ENCODE data around the gene PLXNB1.
A peak's percentile ranks its signal among the peaks of the same experiment; 100 is the strongest.
"Not testable (repeated sequence)": the region's sequence is repeated elsewhere in the genome, so short reads cannot be mapped to it uniquely, and the experiment has no call there.

The PLXNB1 gene

DNA sequence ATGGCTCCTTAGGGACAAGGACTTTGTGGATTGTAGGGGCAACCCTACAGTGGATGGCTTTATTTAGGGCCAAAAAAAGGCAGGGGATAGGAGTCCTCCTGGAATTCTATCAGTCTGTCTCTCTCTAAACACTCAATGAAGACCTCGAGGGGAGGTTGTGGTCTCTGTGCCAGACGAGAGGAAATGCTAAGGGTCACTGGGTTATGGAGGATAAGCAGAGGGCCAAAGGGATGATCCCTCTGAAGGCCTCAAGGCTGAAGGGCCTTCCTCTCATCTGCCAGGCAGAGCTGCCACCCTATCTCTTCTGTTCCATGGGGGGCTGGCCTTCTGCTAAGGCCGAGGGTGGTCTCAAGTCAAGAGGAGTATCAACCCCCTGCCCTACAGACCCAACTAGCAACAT lies 27.0 kb downstream of the PLXNB1 start:
- no peak for TF ChIP-seq EZH2 (IDR thresholded peaks at IDR 0.05; ENCODE audit: borderline replicate concordance, low read depth, low read length, severe bottlenecking)
- TF ChIP-seq, protein P1, sequence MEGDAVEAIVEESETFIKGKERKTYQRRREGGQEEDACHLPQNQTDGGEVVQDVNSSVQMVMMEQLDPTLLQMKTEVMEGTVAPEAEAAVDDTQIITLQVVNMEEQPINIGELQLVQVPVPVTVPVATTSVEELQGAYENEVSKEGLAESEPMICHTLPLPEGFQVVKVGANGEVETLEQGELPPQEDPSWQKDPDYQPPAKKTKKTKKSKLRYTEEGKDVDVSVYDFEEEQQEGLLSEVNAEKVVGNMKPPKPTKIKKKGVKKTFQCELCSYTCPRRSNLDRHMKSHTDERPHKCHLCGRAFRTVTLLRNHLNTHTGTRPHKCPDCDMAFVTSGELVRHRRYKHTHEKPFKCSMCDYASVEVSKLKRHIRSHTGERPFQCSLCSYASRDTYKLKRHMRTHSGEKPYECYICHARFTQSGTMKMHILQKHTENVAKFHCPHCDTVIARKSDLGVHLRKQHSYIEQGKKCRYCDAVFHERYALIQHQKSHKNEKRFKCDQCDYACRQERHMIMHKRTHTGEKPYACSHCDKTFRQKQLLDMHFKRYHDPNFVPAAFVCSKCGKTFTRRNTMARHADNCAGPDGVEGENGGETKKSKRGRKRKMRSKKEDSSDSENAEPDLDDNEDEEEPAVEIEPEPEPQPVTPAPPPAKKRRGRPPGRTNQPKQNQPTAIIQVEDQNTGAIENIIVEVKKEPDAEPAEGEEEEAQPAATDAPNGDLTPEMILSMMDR (IDR thresholded peaks at IDR 0.05; ENCODE audit: borderline replicate concordance, extremely low read depth, low read length, poor library complexity, severe bottlenecking), result no peak
- Histone ChIP-seq H3K9me3 (ENCODE audit: insufficient read depth, low read length, severe bottlenecking) (no peaks in the 10 kb centered on the region), H3K27ac (ENCODE audit: low read length) (no peak overlapping the region), H4K20me1 (ENCODE audit: insufficient read depth, low read length) (0 out of 2 replicates have a peak, but pooled peaks cover 6% of the 10 kb centered on the region), H2AFZ (ENCODE audit: low read depth, low read length) (no peak overlapping the region), H3K79me2 (ENCODE audit: insufficient read depth, low read length) (no peaks in the 10 kb centered on the region), H3K9ac (ENCODE audit: low read depth, low read length) (no peak overlapping the region), H3K4me3 (ENCODE audit: low read depth in 1 of 2, low read length in 2 of 2) (no peak overlapping the region), H3K4me1 (ENCODE audit: insufficient read depth, low read length) (no peaks in the 10 kb centered on the region), H3K4me2 (ENCODE audit: insufficient read depth, low read length) (no peak overlapping the region), H3K27me3 (ENCODE audit: insufficient read depth, low read length, poor library complexity) (no peaks in the 10 kb centered on the region), H3K36me3 (ENCODE audit: insufficient read depth, low read length) (no peaks in the 10 kb centered on the region)
- DNase-seq, result no peak
- ATAC-seq (ENCODE audit: insufficient read depth, low read depth), result no peak

DNA sequence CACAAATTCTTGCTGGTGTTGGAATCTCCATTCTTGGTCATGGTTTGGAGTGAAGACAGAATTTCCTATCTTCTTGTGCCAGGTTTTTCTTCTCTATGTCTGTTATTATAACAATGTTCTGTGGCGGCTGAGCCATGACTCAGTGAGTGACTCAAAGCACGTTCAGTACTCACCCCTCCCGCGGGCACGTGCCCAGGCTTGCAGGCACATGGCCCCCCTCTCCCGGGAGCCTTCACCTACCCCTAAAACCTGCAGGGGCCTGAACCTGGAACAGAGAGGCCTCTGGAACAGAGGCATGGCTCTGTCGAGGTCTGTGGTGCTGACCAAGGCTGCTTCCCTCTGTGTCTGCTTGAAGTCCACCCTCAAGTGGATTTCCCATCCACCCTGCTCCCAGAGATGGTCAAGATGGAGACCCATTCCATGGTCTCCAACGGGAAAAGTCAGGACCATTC lies 27.6 kb downstream of the PLXNB1 start:
- Histone ChIP-seq H2AFZ (ENCODE audit: low read depth, low read length) (no peak overlapping the region), H3K4me3 (ENCODE audit: low read depth in 1 of 2, low read length in 2 of 2) (no peak overlapping the region), H3K4me2 (ENCODE audit: insufficient read depth, low read length) (no peak overlapping the region), H3K27me3 (ENCODE audit: insufficient read depth, low read length, poor library complexity) (no peaks in the 10 kb centered on the region), H3K79me2 (ENCODE audit: insufficient read depth, low read length) (no peaks in the 10 kb centered on the region), H3K36me3 (ENCODE audit: insufficient read depth, low read length) (no peaks in the 10 kb centered on the region), H3K9me3 (ENCODE audit: insufficient read depth, low read length, severe bottlenecking) (no peaks in the 10 kb centered on the region), H3K9ac (ENCODE audit: low read depth, low read length) (no peak overlapping the region), H4K20me1 (ENCODE audit: insufficient read depth, low read length) (0 out of 2 replicates have a peak, but pooled peaks cover 6% of the 10 kb centered on the region), H3K4me1 (ENCODE audit: insufficient read depth, low read length) (no peaks in the 10 kb centered on the region), H3K27ac (ENCODE audit: low read length) (no peak overlapping the region)
- no peak for ATAC-seq (ENCODE audit: insufficient read depth, low read depth)
- TF ChIP-seq, protein P1 (IDR thresholded peaks at IDR 0.05; ENCODE audit: borderline replicate concordance, extremely low read depth, low read length, poor library complexity, severe bottlenecking), result no peak
- TF ChIP-seq EZH2 (IDR thresholded peaks at IDR 0.05; ENCODE audit: borderline replicate concordance, low read depth, low read length, severe bottlenecking), result no peak
- peak; percentile 3 for DNase-seq

DNA sequence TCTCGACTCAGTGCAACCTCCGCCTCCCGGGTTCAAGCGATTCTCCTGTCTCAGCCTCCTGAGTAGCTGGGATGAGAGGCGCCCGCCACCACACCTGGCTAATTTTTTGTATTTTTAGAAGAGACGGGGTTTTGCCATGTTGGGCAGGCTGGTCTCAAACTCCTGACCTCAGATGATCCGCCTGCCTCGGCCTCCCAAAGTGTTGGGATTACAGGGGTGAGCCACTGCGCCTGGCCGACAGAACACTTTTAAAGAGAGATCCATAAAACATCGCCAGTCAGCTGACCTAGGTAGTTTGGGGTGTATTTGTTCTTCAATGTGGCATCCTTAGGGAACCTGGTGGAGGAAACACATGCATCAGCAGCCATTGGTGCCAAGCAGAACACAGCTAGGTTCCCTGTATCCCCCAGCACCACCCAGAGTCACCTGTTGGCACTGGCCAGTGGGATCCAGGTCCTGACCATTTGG lies 28.4 kb downstream of the PLXNB1 start:
- H3K27ac ChIP-seq (ENCODE audit: low read length); H3K9me3 ChIP-seq (ENCODE audit: insufficient read depth, low read length, severe bottlenecking); H4K20me1 ChIP-seq (ENCODE audit: insufficient read depth, low read length); H3K4me3 ChIP-seq (ENCODE audit: low read depth in 1 of 2, low read length in 2 of 2); H2AFZ ChIP-seq (ENCODE audit: low read depth, low read length); H3K9ac ChIP-seq (ENCODE audit: low read depth, low read length); H3K4me1 ChIP-seq (ENCODE audit: insufficient read depth, low read length); H3K4me2 ChIP-seq (ENCODE audit: insufficient read depth, low read length); H3K79me2 ChIP-seq (ENCODE audit: insufficient read depth, low read length); H3K27me3 ChIP-seq (ENCODE audit: insufficient read depth, low read length, poor library complexity); DNase-seq; ATAC-seq (ENCODE audit: insufficient read depth, low read depth); H3K36me3 ChIP-seq (ENCODE audit: insufficient read depth, low read length): not testable (repeated sequence)

DNA sequence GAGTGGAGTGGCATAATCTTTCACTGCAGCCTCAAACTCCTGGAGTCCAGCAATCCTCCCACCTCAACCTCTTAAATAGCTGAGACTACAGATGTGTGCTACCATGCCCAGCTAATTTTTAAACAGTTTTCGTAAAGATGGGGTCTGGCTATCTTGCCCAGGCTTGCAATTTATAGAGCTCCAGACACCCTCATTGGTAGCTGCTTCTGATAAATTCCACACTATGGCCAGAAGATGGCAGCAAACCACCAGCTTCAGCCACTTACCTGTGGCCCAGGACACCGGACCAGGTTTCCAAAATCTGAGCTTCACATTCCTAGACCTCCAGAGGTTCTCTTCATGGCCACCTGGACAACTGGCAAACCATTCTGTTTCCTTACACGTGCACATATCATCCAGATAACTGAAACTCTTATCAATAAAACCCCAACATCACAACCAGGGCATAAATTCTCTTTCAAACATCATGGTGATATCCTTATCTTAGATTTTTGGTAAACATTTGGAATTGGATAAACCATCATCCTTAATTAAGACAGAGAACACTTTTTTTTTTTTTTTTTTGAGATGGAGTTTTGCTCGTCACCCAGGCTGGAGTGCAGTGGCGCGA lies 29.0 kb downstream of the PLXNB1 start:
- Histone ChIP-seq H3K27ac (ENCODE audit: low read length) (no peak overlapping the region), H3K9me3 (ENCODE audit: insufficient read depth, low read length, severe bottlenecking) (no peaks in the 10 kb centered on the region), H3K27me3 (ENCODE audit: insufficient read depth, low read length, poor library complexity) (peaks cover under 1% of the 10 kb centered on the region), H3K4me3 (ENCODE audit: low read depth in 1 of 2, low read length in 2 of 2) (no peak overlapping the region), H3K79me2 (ENCODE audit: insufficient read depth, low read length) (no peaks in the 10 kb centered on the region), H3K9ac (ENCODE audit: low read depth, low read length) (no peak overlapping the region), H3K4me2 (ENCODE audit: insufficient read depth, low read length) (no peak overlapping the region), H3K4me1 (ENCODE audit: insufficient read depth, low read length) (no peaks in the 10 kb centered on the region), H2AFZ (ENCODE audit: low read depth, low read length) (no peak overlapping the region), H3K36me3 (ENCODE audit: insufficient read depth, low read length) (no peaks in the 10 kb centered on the region), H4K20me1 (ENCODE audit: insufficient read depth, low read length) (0 out of 2 replicates have a peak, but pooled peaks cover 6% of the 10 kb centered on the region)
- peak; percentile 83 for ATAC-seq (ENCODE audit: insufficient read depth, low read depth)
- DNase-seq, result peak; percentile 58
- TF ChIP-seq, protein P1 (IDR thresholded peaks at IDR 0.05; ENCODE audit: borderline replicate concordance, extremely low read depth, low read length, poor library complexity, severe bottlenecking), result peak; percentile 89
- no peak for TF ChIP-seq EZH2 (IDR thresholded peaks at IDR 0.05; ENCODE audit: borderline replicate concordance, low read depth, low read length, severe bottlenecking)
